HuH-7 (cell line): Measurements from ENCODE around the gene CA4.
A peak's percentile ranks its signal among the peaks of the same experiment; 100 is the strongest.

Experiments
- DNase-seq: peaks from one replicate; pipeline ENCODE4 v3.0.0; 2011; ENCODE audit warnings: low spot score

CA4 gene

GRCh38 chr17:60155427-60155814 lies 5.6 kb downstream of the CA4 start:
- DNase-seq = no peak

GRCh38 chr17:60155815-60156214 lies 6.0 kb downstream of the CA4 start:
- no peak for DNase-seq

GRCh38 chr17:60156746-60157145 lies 7.0 kb downstream of the CA4 start:
- DNase-seq = no peak

- DNase-seq = no peak
Observed at GRCh38 chr17:60157487-60158040, 7.8 kb downstream of the CA4 start.

- DNase-seq = peak; percentile 16
Observed at GRCh38 chr17:60158751-60159478, 9.1 kb downstream of the CA4 start.

- DNase-seq = no peak
Observed at GRCh38 chr17:60159479-60159866, 9.7 kb downstream of the CA4 start.

- DNase-seq = no peak
Observed at GRCh38 chr17:60160829-60161501, 11.2 kb downstream of the CA4 start.

GRCh38 chr17:60161598-60162330 lies 12.0 kb downstream of the CA4 start:
- no peak for DNase-seq

- DNase-seq = peak; percentile 68
Observed at GRCh38 chr17:60163108-60163784, 13.5 kb downstream of the CA4 start.

- no peak for DNase-seq
Observed at GRCh38 chr17:60164164-60164563, 14.4 kb downstream of the CA4 start.

GRCh38 chr17:60164697-60165096 lies 14.9 kb downstream of the CA4 start:
- no peak for DNase-seq

GRCh38 chr17:60165223-60165622 lies 15.4 kb downstream of the CA4 start:
- DNase-seq = no peak

- no peak for DNase-seq
Observed at GRCh38 chr17:60165971-60166370, 16.2 kb downstream of the CA4 start.

GRCh38 chr17:60167065-60167741 lies 17.4 kb downstream of the CA4 start:
- no peak for DNase-seq

GRCh38 chr17:60168654-60169053 lies 18.9 kb downstream of the CA4 start:
- no peak for DNase-seq

- no peak for DNase-seq
Observed at GRCh38 chr17:60169921-60170817, 20.4 kb downstream of the CA4 start.

- no peak for DNase-seq
Observed at GRCh38 chr17:60170835-60171752, 21.3 kb downstream of the CA4 start.

GRCh38 chr17:60171753-60172079 lies 21.9 kb downstream of the CA4 start:
- DNase-seq = no peak

- DNase-seq = no peak
Observed at GRCh38 chr17:60173304-60173819, 23.6 kb downstream of the CA4 start.
